ENCODE results near the gene HSP90AB1.

GRCh38 chr6:44275271-44275748 lies 28.4 kb downstream of the HSP90AB1 start:
- TF ChIP-seq, protein P1, sequence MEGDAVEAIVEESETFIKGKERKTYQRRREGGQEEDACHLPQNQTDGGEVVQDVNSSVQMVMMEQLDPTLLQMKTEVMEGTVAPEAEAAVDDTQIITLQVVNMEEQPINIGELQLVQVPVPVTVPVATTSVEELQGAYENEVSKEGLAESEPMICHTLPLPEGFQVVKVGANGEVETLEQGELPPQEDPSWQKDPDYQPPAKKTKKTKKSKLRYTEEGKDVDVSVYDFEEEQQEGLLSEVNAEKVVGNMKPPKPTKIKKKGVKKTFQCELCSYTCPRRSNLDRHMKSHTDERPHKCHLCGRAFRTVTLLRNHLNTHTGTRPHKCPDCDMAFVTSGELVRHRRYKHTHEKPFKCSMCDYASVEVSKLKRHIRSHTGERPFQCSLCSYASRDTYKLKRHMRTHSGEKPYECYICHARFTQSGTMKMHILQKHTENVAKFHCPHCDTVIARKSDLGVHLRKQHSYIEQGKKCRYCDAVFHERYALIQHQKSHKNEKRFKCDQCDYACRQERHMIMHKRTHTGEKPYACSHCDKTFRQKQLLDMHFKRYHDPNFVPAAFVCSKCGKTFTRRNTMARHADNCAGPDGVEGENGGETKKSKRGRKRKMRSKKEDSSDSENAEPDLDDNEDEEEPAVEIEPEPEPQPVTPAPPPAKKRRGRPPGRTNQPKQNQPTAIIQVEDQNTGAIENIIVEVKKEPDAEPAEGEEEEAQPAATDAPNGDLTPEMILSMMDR (IDR thresholded peaks at IDR 0.05), result no peak
- no peak for TF ChIP-seq POLR2A (IDR thresholded peaks at IDR 0.05)
